Measurements from ENCODE around the gene PHACTR4. TPM values are rescaled to one million over a fixed set of nuclear protein-coding genes. Genes with fewer than 3 reads are reported as not detected.
"Not testable (repeated sequence)": the region's sequence is repeated elsewhere in the genome, so short reads cannot be mapped to it uniquely, and the experiment has no call there.

The PHACTR4 gene
- total RNA-seq, 2 experiments from 2014 or later = 24.8 to 25.7 TPM

GRCh38 chr1:28374297-28374696 is 4.8 kb downstream of the PHACTR4 start:
- no peaks in the 10 kb centered on the region for H3K9me3 Mint-ChIP-seq
- no peaks in the 10 kb centered on the region for H3K27me3 Mint-ChIP-seq
- peaks cover 24% of the 10 kb centered on the region for H3K4me1 Mint-ChIP-seq
- CTCF ChIA-PET = interaction anchor here (0.9 kb wide), 1 partner anchor 15 kb away, joined by 3 read pairs; no protein-coding TSS in a partner anchor
- H3K4me3 Mint-ChIP-seq = no peak overlapping the region
- POLR2A ChIA-PET = no interaction called here
- peaks cover 14% of the 10 kb centered on the region for H3K36me3 Mint-ChIP-seq (ENCODE audit: low read depth)
- no peak for DNase-seq
- no peak overlapping the region for H3K27ac Mint-ChIP-seq

GRCh38 chr1:28375598-28375997 is 6.1 kb downstream of the PHACTR4 start:
- H3K4me3 Mint-ChIP-seq, DNase-seq, H3K9me3 Mint-ChIP-seq, H3K27me3 Mint-ChIP-seq, H3K27ac Mint-ChIP-seq, POLR2A ChIA-PET: not testable (repeated sequence)
- Mint-ChIP-seq H3K36me3 (ENCODE audit: low read depth) (peaks cover 11% of the 10 kb centered on the region), H3K4me1 (peaks cover 19% of the 10 kb centered on the region)
- CTCF ChIA-PET = interaction anchor here (0.6 to 1.4 kb wide), 2 partner anchors 127 to 141 kb away, joined by 3 read pairs; no protein-coding TSS in a partner anchor

- H3K4me3 Mint-ChIP-seq, CTCF ChIA-PET, POLR2A ChIA-PET, H3K27me3 Mint-ChIP-seq, H3K27ac Mint-ChIP-seq, DNase-seq, H3K9me3 Mint-ChIP-seq: not testable (repeated sequence)
- peaks cover 15% of the 10 kb centered on the region for H3K4me1 Mint-ChIP-seq
- H3K36me3 Mint-ChIP-seq (ENCODE audit: low read depth) = peaks cover 14% of the 10 kb centered on the region
These were observed 6.7 kb downstream of the PHACTR4 start for GRCh38 chr1:28376195-28376594.

DNA sequence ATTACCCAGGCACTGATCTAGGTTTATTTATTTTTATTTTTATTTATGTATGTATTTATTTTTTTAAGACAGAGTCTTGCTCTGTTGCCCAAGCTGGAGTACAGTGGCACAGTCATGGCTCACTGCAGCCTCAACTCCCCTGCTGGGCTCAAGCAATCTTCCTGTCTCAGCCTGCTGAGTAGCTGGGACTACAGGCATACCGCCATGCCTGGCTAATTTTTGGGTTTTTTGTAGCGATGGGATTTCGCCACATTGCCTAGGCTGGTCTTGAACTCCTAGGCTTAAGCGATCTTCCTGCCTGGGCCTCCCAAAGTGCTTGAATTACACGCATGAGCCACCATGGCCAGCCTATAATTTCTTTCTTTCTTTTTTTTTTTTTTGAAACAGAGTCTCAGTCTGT is 9.4 kb downstream of the PHACTR4 start:
- Mint-ChIP-seq H3K4me3 (no peak overlapping the region), H3K27ac (no peak overlapping the region)
- CTCF ChIA-PET = interaction anchor here (0.6 kb wide), 2 partner anchors 24 to 31 kb away, joined by 3 to 5 read pairs; no protein-coding TSS in a partner anchor

DNA sequence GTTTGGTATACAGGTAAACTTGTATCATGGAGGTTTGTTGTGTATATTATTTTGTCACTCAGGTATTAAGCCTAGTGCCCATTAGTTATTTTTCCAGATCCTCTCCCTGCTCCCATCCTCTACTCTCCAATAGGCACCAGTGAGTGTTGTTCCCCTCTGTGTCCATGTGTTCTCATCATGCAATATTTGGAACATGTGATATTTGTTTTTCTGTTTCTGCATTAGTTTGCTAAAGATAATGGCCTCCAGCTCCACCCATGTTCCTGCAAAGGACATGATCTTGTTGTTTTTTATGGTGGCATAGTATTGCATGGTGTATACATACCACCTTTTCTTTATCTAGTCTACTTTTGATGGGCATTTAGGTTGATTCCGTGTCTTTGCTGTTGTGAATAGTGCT is 10.9 kb downstream of the PHACTR4 start:
- Mint-ChIP-seq H3K27ac (no peak overlapping the region), H3K27me3 (no peaks in the 10 kb centered on the region), H3K36me3 (ENCODE audit: low read depth) (peaks cover 30% of the 10 kb centered on the region), H3K4me1 (peaks cover 6% of the 10 kb centered on the region), H3K4me3 (no peak overlapping the region), H3K9me3 (peaks cover 6% of the 10 kb centered on the region)
- POLR2A ChIA-PET = no interaction called here
- DNase-seq = no peak
- CTCF ChIA-PET = no interaction called here

More for the DNA sequence above, 9.4 kb downstream of the PHACTR4 start:
- DNase-seq = no peak
- Mint-ChIP-seq H3K4me1 (peaks cover 8% of the 10 kb centered on the region), H3K27me3 (no peaks in the 10 kb centered on the region), H3K36me3 (ENCODE audit: low read depth) (peaks cover 22% of the 10 kb centered on the region), H3K9me3 (peaks cover 2% of the 10 kb centered on the region)
- POLR2A ChIA-PET = no interaction called here

DNA sequence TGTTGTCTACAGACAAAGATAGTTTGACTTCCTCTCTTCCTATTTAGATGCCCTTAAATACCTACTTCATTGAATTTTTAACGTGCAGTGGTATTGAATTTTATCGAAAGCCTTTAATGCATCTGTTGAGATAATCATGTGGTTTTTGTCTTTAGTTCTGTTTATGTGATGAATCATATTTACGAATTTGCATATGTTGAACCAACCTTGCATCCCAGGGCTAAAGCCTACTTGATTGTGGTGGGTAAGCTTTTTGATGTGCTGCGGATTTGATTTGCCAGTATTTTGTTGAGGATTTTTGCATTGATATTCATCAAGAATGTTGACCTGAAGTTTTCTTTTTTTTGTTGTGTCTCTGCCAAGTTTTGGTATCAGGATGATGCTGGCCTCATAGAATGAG is 14.2 kb downstream of the PHACTR4 start:
- H3K27me3 Mint-ChIP-seq, H3K27ac Mint-ChIP-seq, CTCF ChIA-PET, H3K4me3 Mint-ChIP-seq, H3K9me3 Mint-ChIP-seq, H3K4me1 Mint-ChIP-seq, DNase-seq: not testable (repeated sequence)
- POLR2A ChIA-PET = interaction anchor here (1.2 kb wide), 1 partner anchor 129 kb away, joined by 3 read pairs; no protein-coding TSS in a partner anchor
- H3K36me3 Mint-ChIP-seq (ENCODE audit: low read depth) = peaks cover 30% of the 10 kb centered on the region

DNA sequence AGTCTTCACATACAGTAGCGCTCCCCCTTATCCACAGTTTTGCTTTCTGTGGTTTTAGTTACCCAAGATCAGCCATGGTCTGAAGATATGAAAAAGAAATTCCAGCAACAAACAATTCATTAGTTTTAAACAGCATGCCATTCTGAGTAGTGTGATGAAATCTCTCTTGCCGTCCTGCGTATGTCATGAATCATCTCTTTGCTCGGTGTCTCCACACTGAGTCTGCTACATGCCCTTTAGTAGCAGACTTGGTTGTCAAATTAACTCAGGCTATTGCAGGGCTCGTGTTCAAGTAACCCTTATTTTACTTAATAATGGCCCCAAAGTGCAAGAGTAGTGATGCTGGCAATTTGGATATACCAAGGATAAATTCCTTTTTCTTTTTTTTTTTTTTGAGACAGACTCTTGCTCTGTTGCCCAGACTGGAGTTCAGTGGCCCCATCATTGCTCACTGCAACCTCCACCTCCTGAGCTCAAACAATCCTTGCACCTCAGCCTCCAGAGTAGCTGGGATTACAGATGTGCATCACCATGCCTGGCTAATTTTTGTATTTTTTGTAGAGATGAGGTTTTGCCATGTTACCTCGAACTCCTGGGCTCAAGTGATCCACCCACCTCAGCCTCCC is 22.6 kb downstream of the PHACTR4 start:
- no peak overlapping the region for H3K27ac Mint-ChIP-seq
- ChIA-PET POLR2A (no interaction called here), CTCF (no interaction called here)
- no peak overlapping the region for H3K4me3 Mint-ChIP-seq
- no peaks in the 10 kb centered on the region for H3K9me3 Mint-ChIP-seq
- peaks cover 8% of the 10 kb centered on the region for H3K36me3 Mint-ChIP-seq (ENCODE audit: low read depth)
- peaks cover 6% of the 10 kb centered on the region for H3K4me1 Mint-ChIP-seq
- H3K27me3 Mint-ChIP-seq = no peaks in the 10 kb centered on the region
- DNase-seq = no peak

DNA sequence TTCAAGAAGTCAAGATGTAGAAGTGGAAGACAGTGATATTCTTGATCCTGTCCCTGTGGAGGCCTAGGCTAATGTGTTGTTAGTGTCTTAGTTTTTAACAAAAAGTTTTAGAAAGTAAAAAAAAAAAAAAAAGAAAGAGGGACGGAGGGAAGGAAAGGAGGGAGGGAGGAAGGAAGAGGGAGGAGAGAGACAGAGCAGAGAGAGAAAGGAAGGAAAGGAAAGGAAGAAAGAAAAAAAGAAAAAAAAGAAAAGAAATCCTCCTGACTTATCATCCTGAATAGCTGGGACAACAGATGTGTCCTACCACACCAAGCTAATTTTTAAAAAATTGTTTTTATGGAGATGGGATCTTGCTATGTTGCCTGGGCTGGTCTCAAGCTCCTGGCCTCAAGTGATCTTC is 24.6 kb downstream of the PHACTR4 start:
- Mint-ChIP-seq H3K27me3 (no peaks in the 10 kb centered on the region), H3K27ac (no peak overlapping the region), H3K4me3 (no peak overlapping the region), H3K36me3 (ENCODE audit: low read depth) (peaks cover 9% of the 10 kb centered on the region), H3K4me1 (peaks cover 4% of the 10 kb centered on the region), H3K9me3 (no peaks in the 10 kb centered on the region)
- ChIA-PET POLR2A (interaction anchor here (0.6 kb wide), 1 partner anchor 17 kb away, joined by 3 read pairs; no protein-coding TSS in a partner anchor), CTCF (interaction anchor here (0.5 kb wide), 1 partner anchor 288 kb away, joined by 3 read pairs; no protein-coding TSS in a partner anchor)
- DNase-seq = no peak

- no peaks in the 10 kb centered on the region for H3K27me3 Mint-ChIP-seq
- CTCF ChIA-PET = interaction anchor here (0.7 kb wide), 1 partner anchor 72 kb away, joined by 4 read pairs; no protein-coding TSS in a partner anchor
- DNase-seq = no peak
- H3K27ac Mint-ChIP-seq = no peak overlapping the region
- H3K9me3 Mint-ChIP-seq = no peaks in the 10 kb centered on the region
- no peak overlapping the region for H3K4me3 Mint-ChIP-seq
- POLR2A ChIA-PET = interaction anchor here (0.6 to 1.3 kb wide), 2 partner anchors 253 to 625 kb away, joined by 3 read pairs; partner anchors contain the start of gene RNU11
- H3K36me3 Mint-ChIP-seq (ENCODE audit: low read depth) = peaks cover 8% of the 10 kb centered on the region
- H3K4me1 Mint-ChIP-seq = peaks cover 4% of the 10 kb centered on the region
These were observed 25.6 kb downstream of the PHACTR4 start for GRCh38 chr1:28395181-28395580.

GRCh38 chr1:28401760-28402159 is 32.2 kb downstream of the PHACTR4 start:
- H3K4me3 Mint-ChIP-seq = no peak overlapping the region
- ChIA-PET CTCF (no interaction called here), POLR2A (interaction anchor here (0.7 to 1.9 kb wide), 2 partner anchors 108 to 178 kb away, joined by 3 to 4 read pairs; no protein-coding TSS in a partner anchor)
- no peaks in the 10 kb centered on the region for H3K9me3 Mint-ChIP-seq
- H3K27me3 Mint-ChIP-seq = no peaks in the 10 kb centered on the region
- peaks cover 6% of the 10 kb centered on the region for H3K36me3 Mint-ChIP-seq (ENCODE audit: low read depth)
- DNase-seq = no peak
- no peaks in the 10 kb centered on the region for H3K4me1 Mint-ChIP-seq
- no peak overlapping the region for H3K27ac Mint-ChIP-seq

DNA sequence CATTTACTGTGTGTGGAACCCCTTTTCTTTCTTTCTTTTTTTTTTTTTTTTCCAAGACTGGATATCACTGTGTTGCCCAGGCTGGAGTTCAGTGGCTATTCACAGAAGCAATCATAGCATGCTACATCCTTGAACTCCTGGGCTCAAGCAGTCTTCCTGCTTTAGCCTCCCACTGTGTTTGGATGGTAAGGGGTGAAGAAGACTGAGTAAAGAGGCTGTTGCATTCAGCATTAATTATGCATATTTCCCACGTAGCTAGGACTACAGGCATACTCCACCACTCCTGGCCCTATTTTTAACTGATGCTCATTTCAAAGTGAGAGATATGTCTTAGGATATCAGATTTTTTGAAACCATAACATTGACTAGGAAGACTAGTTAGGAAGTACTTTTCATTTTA is 39.5 kb downstream of the PHACTR4 start:
- ChIA-PET CTCF (interaction anchor here (0.5 to 5.3 kb wide), 14 partner anchors 15 to 330 kb away, joined by 3 to 20 read pairs (median 5); no protein-coding TSS in a partner anchor), POLR2A (interaction anchor here (1.2 to 2.5 kb wide), 2 partner anchors 99 to 173 kb away, joined by 3 to 10 read pairs; no protein-coding TSS in a partner anchor)
- H3K27ac Mint-ChIP-seq = no peak overlapping the region

GRCh38 chr1:28411656-28412055 is 42.1 kb downstream of the PHACTR4 start:
- no peaks in the 10 kb centered on the region for H3K27me3 Mint-ChIP-seq
- ChIA-PET CTCF (interaction anchor here (0.5 to 0.6 kb wide), 3 partner anchors 92 to 143 kb away, joined by 3 to 4 read pairs (median 4); no protein-coding TSS in a partner anchor), POLR2A (interaction anchor here (0.6 to 2.4 kb wide), 2 partner anchors 97 to 412 kb away, joined by 3 to 10 read pairs; no protein-coding TSS in a partner anchor)

More for the DNA sequence above, 39.5 kb downstream of the PHACTR4 start:
- H3K4me3 Mint-ChIP-seq = no peak overlapping the region
- no peaks in the 10 kb centered on the region for H3K9me3 Mint-ChIP-seq
- no peaks in the 10 kb centered on the region for H3K36me3 Mint-ChIP-seq (ENCODE audit: low read depth)
- DNase-seq = no peak
- no peaks in the 10 kb centered on the region for H3K27me3 Mint-ChIP-seq
- peaks cover 2% of the 10 kb centered on the region for H3K4me1 Mint-ChIP-seq

GRCh38 chr1:28412731-28413130 is 43.2 kb downstream of the PHACTR4 start:
- no peak for DNase-seq
- no peak overlapping the region for H3K4me3 Mint-ChIP-seq
- H3K4me1 Mint-ChIP-seq = peaks cover 11% of the 10 kb centered on the region
- H3K36me3 Mint-ChIP-seq (ENCODE audit: low read depth) = no peaks in the 10 kb centered on the region
- POLR2A ChIA-PET = interaction anchor here (2.4 kb wide), 1 partner anchor 96 kb away, joined by 10 read pairs; no protein-coding TSS in a partner anchor
- no peaks in the 10 kb centered on the region for H3K27me3 Mint-ChIP-seq
- no peaks in the 10 kb centered on the region for H3K9me3 Mint-ChIP-seq
- no peak overlapping the region for H3K27ac Mint-ChIP-seq
- CTCF ChIA-PET = interaction anchor here (0.5 to 1.0 kb wide), 2 partner anchors 52 to 309 kb away, joined by 3 read pairs; no protein-coding TSS in a partner anchor

More at GRCh38 chr1:28411656-28412055, 42.1 kb downstream of the PHACTR4 start:
- no peak for DNase-seq
- no peaks in the 10 kb centered on the region for H3K36me3 Mint-ChIP-seq (ENCODE audit: low read depth)
- peaks cover 3% of the 10 kb centered on the region for H3K4me1 Mint-ChIP-seq
- H3K4me3 Mint-ChIP-seq = no peak overlapping the region
- H3K9me3 Mint-ChIP-seq = no peaks in the 10 kb centered on the region
- H3K27ac Mint-ChIP-seq = no peak overlapping the region

All from activated CD4-positive, alpha-beta memory T cell treated with anti-CD3 and anti-CD28 coated beads, Interleukin-2, amount 10 ng/mL, durations not matched to agents 7 days and 5 days (primary cell).